Renal cortical epithelial cell (primary cell): ENCODE results near the gene PRSS1. TPM values are rescaled to one million over a fixed set of nuclear protein-coding genes. Genes with fewer than 3 reads are reported as not detected.

Source experiments
- DNase-seq: peaks from one replicate; pipeline ENCODE4 v3.0.0-alpha.2; 2011; ENCODE audit warnings: low read depth
- total RNA-seq: library from RNA; depleted of rRNA; stranded (reverse); fragments of >200 nt; gene quantifications from 2 replicates; pipeline ENCODE4 v1.2.3, GENCODE V29; 2014

The PRSS1 gene
- total RNA-seq, 1 donor from 2014 or later: not detected

- no peak for DNase-seq
Measured at GRCh38 chr7:142793156-142793555, 43.9 kb downstream of the PRSS1 start.

DNA sequence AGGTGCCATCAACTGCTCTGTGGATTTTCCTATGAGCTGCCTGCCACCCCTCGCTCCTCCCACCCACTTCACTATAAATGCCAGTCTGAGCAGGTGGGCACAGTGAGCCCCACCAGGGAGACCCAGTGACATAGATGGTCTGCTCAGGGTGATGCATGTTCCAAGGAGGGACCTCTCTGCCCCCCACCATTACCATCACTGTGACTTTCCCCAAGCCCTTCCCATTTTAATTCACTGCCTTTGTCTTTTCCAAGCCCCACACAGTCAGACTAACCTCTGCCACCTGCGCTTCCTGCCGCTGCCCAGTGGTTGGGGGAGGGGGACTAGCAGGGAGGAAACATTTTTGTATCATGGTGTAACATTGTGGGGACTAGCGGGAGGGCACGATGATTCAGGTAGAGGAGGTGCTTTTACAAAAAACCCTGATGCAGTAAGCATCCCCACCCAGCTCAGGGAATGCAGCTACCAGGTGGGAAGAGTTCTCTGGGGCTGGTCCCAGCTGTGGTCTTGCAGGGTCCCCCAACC lies 46.1 kb downstream of the PRSS1 start:
- DNase-seq: no peak

DNA sequence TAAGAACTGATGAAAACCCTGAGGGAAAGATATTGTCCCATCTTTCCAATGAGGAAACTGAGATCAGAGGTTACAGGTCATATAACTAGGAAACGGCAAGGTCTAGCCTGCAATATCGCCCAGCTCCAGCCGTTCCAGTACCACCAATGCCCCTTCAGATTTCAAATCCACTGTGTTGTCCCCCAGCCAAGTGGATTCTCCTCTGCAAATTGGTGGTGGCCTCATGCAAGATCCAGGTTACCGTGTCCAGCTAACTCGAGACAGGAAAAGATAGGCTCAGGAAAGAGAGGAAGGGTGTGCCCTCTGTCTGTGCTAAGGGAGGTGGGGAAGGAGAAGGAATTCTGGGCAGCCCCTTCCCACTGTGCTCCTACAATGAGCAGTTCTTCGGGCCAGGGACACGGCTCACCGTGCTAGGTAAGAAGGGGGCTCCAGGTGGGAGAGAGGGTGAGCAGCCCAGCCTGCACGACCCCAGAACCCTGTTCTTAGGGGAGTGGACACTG lies 46.8 kb downstream of the PRSS1 start:
- no peak for DNase-seq

GRCh38 chr7:142796501-142797390 lies 47.5 kb downstream of the PRSS1 start:
- DNase-seq: no peak

DNA sequence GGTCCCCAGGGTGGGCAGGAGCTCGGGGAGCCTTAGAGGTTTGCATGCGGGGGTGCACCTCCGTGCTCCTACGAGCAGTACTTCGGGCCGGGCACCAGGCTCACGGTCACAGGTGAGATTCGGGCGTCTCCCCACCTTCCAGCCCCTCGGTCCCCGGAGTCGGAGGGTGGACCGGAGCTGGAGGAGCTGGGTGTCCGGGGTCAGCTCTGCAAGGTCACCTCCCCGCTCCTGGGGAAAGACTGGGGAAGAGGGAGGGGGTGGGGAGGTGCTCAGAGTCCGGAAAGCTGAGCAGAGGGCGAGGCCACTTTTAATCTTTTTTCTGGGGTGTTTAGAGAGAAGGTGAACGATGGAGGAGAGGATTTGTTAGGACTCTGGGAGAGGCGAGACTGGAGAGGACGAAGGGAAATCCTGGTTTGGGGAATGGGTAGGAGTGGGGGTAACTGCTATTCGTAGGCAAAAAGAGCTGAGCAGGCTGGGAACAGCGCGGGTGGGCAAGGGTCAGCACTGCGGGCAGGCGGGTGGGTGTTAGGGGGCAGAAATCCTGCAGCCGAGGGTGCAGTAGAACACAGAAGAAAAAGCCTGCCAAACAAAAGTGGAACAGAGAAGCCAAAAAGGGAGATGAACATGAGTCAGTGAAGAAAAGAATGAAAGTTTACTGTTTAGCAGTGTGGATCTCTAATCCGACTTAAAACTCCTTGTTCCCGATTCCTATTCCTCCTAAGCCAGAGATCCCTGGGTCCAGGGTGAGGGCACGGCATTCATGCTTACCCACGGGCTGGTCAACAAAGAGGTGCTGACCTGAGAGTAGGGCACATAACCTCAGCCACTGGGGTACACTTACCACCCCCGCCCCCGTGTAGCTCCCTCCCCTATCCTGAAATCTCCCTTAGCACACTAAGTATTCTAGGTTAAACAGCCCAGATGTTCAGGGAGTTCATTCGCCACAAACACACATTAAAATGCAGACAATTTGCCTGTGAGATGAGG lies 48.4 kb downstream of the PRSS1 start:
- DNase-seq: no peak

GRCh38 chr7:142798451-142799436 lies 49.5 kb downstream of the PRSS1 start:
- DNase-seq: no peak

GRCh38 chr7:142799437-142799835 lies 50.2 kb downstream of the PRSS1 start:
- no peak for DNase-seq

DNA sequence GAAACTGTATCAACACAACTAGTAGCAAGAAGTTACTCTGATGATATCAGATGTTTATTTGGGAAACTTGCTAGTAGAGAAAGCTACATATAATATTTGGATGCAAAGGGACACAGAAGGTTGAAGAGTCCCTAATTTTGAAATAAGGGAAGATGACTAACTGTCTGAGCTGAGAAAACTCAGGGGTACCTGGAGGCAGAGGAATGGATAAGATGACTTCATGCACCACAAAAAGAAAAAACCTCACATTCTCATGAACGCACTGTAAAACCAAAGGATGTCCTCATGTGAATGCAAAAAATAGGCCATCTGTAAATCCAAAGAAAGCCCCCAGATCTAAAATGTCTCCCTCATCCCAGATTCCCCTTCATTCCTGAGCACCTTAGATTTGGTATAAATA lies 50.8 kb downstream of the PRSS1 start:
- DNase-seq: no peak

- DNase-seq: no peak
Measured at GRCh38 chr7:142800699-142801260, 51.5 kb downstream of the PRSS1 start.

DNA sequence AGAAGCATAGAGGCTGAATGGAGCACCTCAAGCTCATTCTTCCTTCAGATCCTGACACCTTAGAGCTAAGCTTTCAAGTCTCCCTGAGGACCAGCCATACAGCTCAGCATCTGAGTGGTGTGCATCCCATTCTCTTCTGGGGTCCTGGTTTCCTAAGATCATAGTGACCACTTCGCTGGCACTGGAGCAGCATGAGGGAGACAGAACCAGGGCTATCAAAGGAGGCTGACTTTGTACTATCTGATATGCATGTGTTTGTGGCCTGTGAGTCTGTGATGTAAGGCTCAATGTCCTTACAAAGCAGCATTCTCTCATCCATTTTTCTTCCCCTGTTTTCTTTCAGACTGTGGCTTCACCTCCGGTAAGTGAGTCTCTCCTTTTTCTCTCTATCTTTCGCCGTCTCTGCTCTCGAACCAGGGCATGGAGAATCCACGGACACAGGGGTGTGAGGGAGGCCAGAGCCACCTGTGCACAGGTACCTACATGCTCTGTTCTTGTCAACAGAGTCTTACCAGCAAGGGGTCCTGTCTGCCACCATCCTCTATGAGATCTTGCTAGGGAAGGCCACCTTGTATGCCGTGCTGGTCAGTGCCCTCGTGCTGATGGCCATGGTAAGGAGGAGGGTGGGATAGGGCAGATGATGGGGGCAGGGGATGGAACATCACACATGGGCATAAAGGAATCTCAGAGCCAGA lies 52.5 kb downstream of the PRSS1 start:
- no peak for DNase-seq

- DNase-seq: no peak
Measured at GRCh38 chr7:142802301-142802700, 53.0 kb downstream of the PRSS1 start.

Other genes starting within 250 kb of the PRSS1 start
- not detected in 2 replicates for gene PRSS2, start 21.5 kb downstream of the PRSS1 start, total RNA-seq
- gene EPHB6, start 105.6 kb downstream of the PRSS1 start, total RNA-seq: 0.35 and 2.0 TPM in 2 replicates
- gene TRPV6, start 136.3 kb downstream of the PRSS1 start, total RNA-seq: 0.05 TPM in 1 of 2 replicates, not detected in the other
- gene TRPV5, start 184.3 kb downstream of the PRSS1 start, total RNA-seq: not detected in 2 replicates
- gene LLCFC1, start 190.0 kb downstream of the PRSS1 start, total RNA-seq: not detected in 2 replicates
- 0.20 TPM in 1 of 2 replicates, not detected in the other for gene KEL, start 212.9 kb downstream of the PRSS1 start, total RNA-seq